HepG2 (cell line): Measurements from ENCODE around the gene KLF13. TPM values are rescaled to one million over a fixed set of nuclear protein-coding genes. Genes with fewer than 3 reads are reported as not detected.
A peak's percentile ranks its signal among the peaks of the same experiment; 100 is the strongest.

Experiments
- ATAC-seq: fragments of 200-7000 bp; cut with Tn5 transposase; 3 replicates; pipeline ENCODE4 v1.9.1; 2020; ENCODE audit warnings: mild to moderate bottlenecking, moderate library complexity
- BruUV-seq: library from RNA; stranded (reverse); fragments of 400-500 nt; replicated peaks from 2 replicates; lab custom pipeline; 2021; lab: Mats Ljungman, UMichigan
- CTCF ChIA-PET: fragments of 300-600 bp; formaldehyde crosslinking; extraction: SDS; loops from one replicate; lab custom pipeline; 2021; ENCODE audit warnings: low total read pairs, inconsistent platforms, low intra/inter-chr PET ratio; lab: Yijun Ruan, JAX
- POLR2A ChIA-PET: fragments of 350-600 bp; sonication (Branson Sonifier 250); formaldehyde crosslinking; loops from one replicate; lab custom pipeline; 2020; ENCODE audit warnings: antibody characterized with exemption, inconsistent platforms; lab: Yijun Ruan, JAX
- DNase-seq: peaks from one replicate; pipeline ENCODE4 v3.0.0-alpha.2; 2015; ENCODE audit warnings: low spot score
- FAIRE-seq: peaks from 3 replicates; lab custom pipeline; 2011; peaks lifted over from hg19 to GRCh38; lab: Jason Lieb, UNC
- H2AFZ ChIP-seq: one replicate; pipeline ENCODE4 v1.6.1; 2011; ENCODE audit warnings: low read length, inconsistent platforms
- H3K27ac ChIP-seq: fragments of 300-600 bp; 3 replicates; pipeline ENCODE4 v1.8.0; 2011; ENCODE audit warnings: mixed run types, mild to moderate bottlenecking, mixed read lengths, low read length, inconsistent platforms; ENCODE audit not compliant: insufficient read depth; ENCODE audit errors: extremely low read length
- H3K27me3 ChIP-seq, 2 experiments: fragments of 200-600 bp in 1 of 2; 2 replicates in 1 of 2; 3 replicates in 1 of 2; pipeline versions ENCODE4 v1.6.0 to v1.8.0; 2011; ENCODE audit warnings: low read length in 2 of 2, mild to moderate bottlenecking in 2 of 2, moderate library complexity in 2 of 2, inconsistent platforms in 1 of 2; ENCODE audit not compliant: insufficient read depth in 2 of 2, control insufficient read depth in 1 of 2
- H3K36me3 ChIP-seq, 2 experiments: fragments of 200-600 bp in 1 of 2; replicated peaks in 1 of 2; 2 replicates in 1 of 2; 3 replicates in 1 of 2; pipeline versions ENCODE4 v1.5.1 to v1.8.0; 2011; ENCODE audit warnings: low read length in 2 of 2, inconsistent platforms in 1 of 2; ENCODE audit not compliant: insufficient read depth in 2 of 2, control insufficient read depth in 1 of 2
- H3K4me1 ChIP-seq: 2 replicates; pipeline ENCODE4 v1.5.1; 2012; ENCODE audit warnings: low read length, inconsistent platforms; ENCODE audit not compliant: insufficient read depth
- H3K4me2 ChIP-seq: 2 replicates; pipeline ENCODE4 v1.6.0; 2011; ENCODE audit warnings: low read depth, low read length, inconsistent platforms
- H3K4me3 ChIP-seq, 3 experiments: fragments of 200-600 bp in 1 of 3; sonication (generic), shearing (Covaris generic) in 1 of 3; replicated peaks in 1 of 3; 2 replicates each; pipeline ENCODE4 v1.5.1; 2011 to 2016; ENCODE audit warnings: low read length in 3 of 3, inconsistent platforms in 2 of 3, low read depth in 2 of 3, mild to moderate bottlenecking in 2 of 3, control low read depth in 1 of 3, mixed read lengths in 1 of 3; ENCODE audit not compliant: insufficient read depth in 1 of 3
- H3K79me2 ChIP-seq: one replicate; pipeline ENCODE4 v1.6.1; 2011; ENCODE audit warnings: low read length, inconsistent platforms; ENCODE audit not compliant: insufficient read depth
- H3K9ac ChIP-seq: 2 replicates; pipeline ENCODE4 v1.6.0; 2011; ENCODE audit warnings: mild to moderate bottlenecking, low read depth, low read length, inconsistent platforms; ENCODE audit not compliant: insufficient read depth
- H3K9me3 ChIP-seq: 2 replicates; pipeline ENCODE4 v1.5.1; 2012; ENCODE audit warnings: mild to moderate bottlenecking, low read length
- H4K20me1 ChIP-seq: 2 replicates; pipeline ENCODE4 v1.6.0; 2011; ENCODE audit warnings: inconsistent platforms, mild to moderate bottlenecking, low read length, moderate library complexity; ENCODE audit not compliant: insufficient read depth
- FOXK1 ChIP-seq: sonication (generic); formaldehyde crosslinking; IDR thresholded peaks from 2 replicates; pipeline ENCODE4 v1.4.0; 2020; ENCODE audit warnings: low read depth, missing genetic modification reagents, borderline replicate concordance
- GZF1 ChIP-seq: sonication (generic); formaldehyde crosslinking; IDR thresholded peaks from 2 replicates; pipeline ENCODE4 v1.5.1; 2020; ENCODE audit warnings: mild to moderate bottlenecking, missing genetic modification reagents
- HMG20A ChIP-seq: IDR thresholded peaks from 2 replicates; pipeline ENCODE4 v1.6.1; 2016; ENCODE audit warnings: borderline replicate concordance
- KMT2A ChIP-seq: sonication (generic); formaldehyde crosslinking; IDR thresholded peaks from 2 replicates; pipeline ENCODE4 v1.4.0; 2020; ENCODE audit warnings: missing genetic modification reagents
- NCOR1 ChIP-seq: fragments of 200-600 bp; sonication (generic); IDR thresholded peaks from 2 replicates; pipeline ENCODE4 v1.7.0; 2017; ENCODE audit warnings: antibody characterized with exemption, low read length, borderline replicate concordance
- REL ChIP-seq: sonication (generic); formaldehyde crosslinking; conservative IDR thresholded peaks from 2 replicates; pipeline ENCODE4 v1.8.0; 2022; ENCODE audit warnings: mild to moderate bottlenecking, missing genetic modification reagents, moderate library complexity
- SAP130 ChIP-seq: IDR thresholded peaks from 2 replicates; pipeline ENCODE4 v1.6.1; 2016; ENCODE audit warnings: low read depth
- SPEN ChIP-seq: sonication (generic); formaldehyde crosslinking; IDR thresholded peaks from 2 replicates; pipeline ENCODE4 v1.5.1; 2020; ENCODE audit warnings: low read depth, mild to moderate bottlenecking, missing genetic modification reagents
- U2AF2 ChIP-seq: fragments of 200-400 bp; formaldehyde crosslinking; IDR thresholded peaks from 2 replicates; pipeline ENCODE4 v1.6.1; 2017; ENCODE audit warnings: low read depth, mild to moderate bottlenecking, low read length
- ZNF281 ChIP-seq: sonication (generic); formaldehyde crosslinking; IDR thresholded peaks from 2 replicates; pipeline ENCODE4 v1.4.0; 2020; ENCODE audit warnings: missing genetic modification reagents, borderline replicate concordance
- ZNF383 ChIP-seq: sonication (generic); formaldehyde crosslinking; IDR thresholded peaks from 2 replicates; pipeline ENCODE4 v1.4.0; 2020; ENCODE audit warnings: missing genetic modification reagents, mild to moderate bottlenecking, borderline replicate concordance
- ZNF567 ChIP-seq: sonication (generic); formaldehyde crosslinking; IDR thresholded peaks from 2 replicates; pipeline ENCODE4 v1.8.1; 2023; ENCODE audit warnings: mild to moderate bottlenecking, missing genetic modification reagents, borderline replicate concordance
- ZNF660 ChIP-seq: sonication (generic); formaldehyde crosslinking; IDR thresholded peaks from 2 replicates; pipeline ENCODE4 v1.5.1; 2020; ENCODE audit warnings: mild to moderate bottlenecking, low read depth, missing genetic modification reagents, borderline replicate concordance
- WGBS: methylation state at CpG from one replicate; pipeline ENCODE4 v1.1.6; 2017; ENCODE audit warnings: low lambda C conversion rate; 5-methylcytosine and 5-hydroxymethylcytosine counted together
- in situ Hi-C: cut with HindIII; loops from 2 replicates; pipeline ENCODE4 v1.10.0; 2017; ENCODE audit warnings: low pct_unique_long_range_greater_than_20kb; ENCODE audit not compliant: extremely low pct_ligation_motif_present
- intact Hi-C: fragments of 100-400 bp; cut with micrococcal nuclease; formaldehyde crosslinking; loops from one replicate; pipeline ENCODE4 v1.10.0; 2022; ENCODE audit not compliant: unreplicated experiment
- polyA plus RNA-seq, 8 experiments: library from polyadenylated mRNA; depleted of rRNA in 3 of 8; stranded (reverse) in 7 of 8; unstranded in 1 of 8; fragments of >200 nt; fragmentation: Illumina TruSeq in 4 of 8; extraction: Trizol in 4 of 8; gene quantifications; 2 replicates each; pipeline versions ENCODE4 v1.2.1 to v1.2.3, GENCODE V29; 2011 to 2016; ENCODE audit warnings: low read depth in 4 of 8, missing spikeins in 1 of 8, mixed read lengths in 1 of 8; ENCODE audit not compliant: insufficient read depth in 1 of 8
- total RNA-seq, 5 experiments: library from RNA; depleted of rRNA; stranded (reverse); fragments of >200 nt; fragmentation: Illumina TruSeq; extraction: Trizol; gene quantifications; 2 replicates each; pipeline ENCODE4 v1.2.3, GENCODE V29; 2016; ENCODE audit warnings: low read depth in 1 of 5
- TF ChIP-seq, protein P1 (sequence below): sonication (generic); formaldehyde crosslinking; IDR thresholded peaks from 2 replicates; pipeline ENCODE4 v1.4.0; 2020; ENCODE audit warnings: missing genetic modification reagents, borderline replicate concordance
- TF ChIP-seq, protein P2 (sequence below): sonication (generic); formaldehyde crosslinking; IDR thresholded peaks from 2 replicates; pipeline ENCODE4 v1.5.1; 2020; ENCODE audit warnings: mild to moderate bottlenecking, missing genetic modification reagents, borderline replicate concordance
- TF ChIP-seq, protein P3 (sequence below): IDR thresholded peaks from 2 replicates; pipeline ENCODE4 v1.6.1; 2018; ENCODE audit warnings: missing genetic modification reagents, mild to moderate bottlenecking, missing compliant biosample characterization

Gene KLF13
- total and polyA plus RNA-seq, 2 of the 13 experiments (the other 11 are each of a cell fraction or from before 2014, with no cell fraction given) = 16.8 to 25.1 TPM

- TF ChIP-seq ZNF281 (CRISPR knock-in tag) (peak; percentile 39; the same call in 1 of the 2 replicates), REL (CRISPR knock-in tag) (no peak), HMG20A (CRISPR knock-in tag) (no peak), NCOR1 (peak; percentile 37; the same call in 1 of the 2 replicates), SPEN (CRISPR knock-in tag) (0 out of 2 replicates have a peak, but pooled peaks have one; percentile 21)
- TF ChIP-seq, protein P1, sequence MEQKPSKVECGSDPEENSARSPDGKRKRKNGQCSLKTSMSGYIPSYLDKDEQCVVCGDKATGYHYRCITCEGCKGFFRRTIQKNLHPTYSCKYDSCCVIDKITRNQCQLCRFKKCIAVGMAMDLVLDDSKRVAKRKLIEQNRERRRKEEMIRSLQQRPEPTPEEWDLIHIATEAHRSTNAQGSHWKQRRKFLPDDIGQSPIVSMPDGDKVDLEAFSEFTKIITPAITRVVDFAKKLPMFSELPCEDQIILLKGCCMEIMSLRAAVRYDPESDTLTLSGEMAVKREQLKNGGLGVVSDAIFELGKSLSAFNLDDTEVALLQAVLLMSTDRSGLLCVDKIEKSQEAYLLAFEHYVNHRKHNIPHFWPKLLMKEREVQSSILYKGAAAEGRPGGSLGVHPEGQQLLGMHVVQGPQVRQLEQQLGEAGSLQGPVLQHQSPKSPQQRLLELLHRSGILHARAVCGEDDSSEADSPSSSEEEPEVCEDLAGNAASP (CRISPR knock-in tag) = peak; percentile 45; the same call in 1 of the 2 replicates
These were observed 2.5 kb downstream of the KLF13 start (continued) for GRCh38 chr15:31328969-31329639.

GRCh38 chr15:31329640-31330010, 3.0 kb downstream of the KLF13 start:
- no peaks in the 10 kb centered on the region for H3K9me3 ChIP-seq
- H2AFZ ChIP-seq = no peak overlapping the region
- ATAC-seq (no peak), FAIRE-seq (no peak), DNase-seq (no peak)
- BruUV-seq = no TSS peak
- intact Hi-C loops = loop anchor here (10.0 kb wide), 2 partner anchors 55 to 105 kb away; no protein-coding TSS in a partner anchor
- WGBS = 79% methylated on average over 12 of the region's 15 CpGs
- H3K27ac ChIP-seq = no peak overlapping the region
- peaks cover 27% of the 10 kb centered on the region for H4K20me1 ChIP-seq
- no peak overlapping the region for H3K9ac ChIP-seq
- in situ Hi-C loops = no loop called here
- no peaks in the 10 kb centered on the region; a peak in 1 of 5 replicates for H3K27me3 ChIP-seq
- H3K4me1 ChIP-seq = peaks cover 47% of the 10 kb centered on the region
- ChIA-PET POLR2A (interaction anchor here (0.9 to 1.1 kb wide), 2 partner anchors 25 to 115 kb away, joined by 3 to 4 read pairs; no protein-coding TSS in a partner anchor), CTCF (no interaction called here)
- peak overlapping the region; percentile 84 for H3K4me2 ChIP-seq
- H3K36me3 ChIP-seq = no peaks in the 10 kb centered on the region
- H3K79me2 ChIP-seq = peaks cover 59% of the 10 kb centered on the region
- H3K4me3 ChIP-seq = peak overlapping the region in 2 of 3 experiments; percentile 75 to 89; a peak in 2 of 6 replicates
- TF ChIP-seq ZNF383 (CRISPR knock-in tag) (no peak), ZNF567 (CRISPR knock-in tag) (no peak), U2AF2 (no peak), FOXK1 (CRISPR knock-in tag) (no peak), SAP130 (CRISPR knock-in tag) (no peak), ZNF660 (CRISPR knock-in tag) (no peak), GZF1 (CRISPR knock-in tag) (no peak), KMT2A (CRISPR knock-in tag) (no peak)
- TF ChIP-seq, protein P2, sequence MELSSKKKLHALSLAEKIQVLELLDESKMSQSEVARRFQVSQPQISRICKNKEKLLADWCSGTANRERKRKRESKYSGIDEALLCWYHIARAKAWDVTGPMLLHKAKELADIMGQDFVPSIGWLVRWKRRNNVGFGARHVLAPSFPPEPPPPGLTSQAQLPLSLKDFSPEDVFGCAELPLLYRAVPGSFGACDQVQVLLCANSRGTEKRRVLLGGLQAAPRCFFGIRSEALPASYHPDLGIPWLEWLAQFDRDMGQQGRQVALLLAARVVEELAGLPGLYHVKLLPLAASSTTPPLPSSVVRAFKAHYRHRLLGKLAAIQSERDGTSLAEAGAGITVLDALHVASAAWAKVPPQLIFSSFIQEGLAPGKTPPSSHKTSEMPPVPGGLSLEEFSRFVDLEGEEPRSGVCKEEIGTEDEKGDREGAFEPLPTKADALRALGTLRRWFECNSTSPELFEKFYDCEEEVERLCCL (CRISPR knock-in tag) = no peak
- TF ChIP-seq, protein P3, sequence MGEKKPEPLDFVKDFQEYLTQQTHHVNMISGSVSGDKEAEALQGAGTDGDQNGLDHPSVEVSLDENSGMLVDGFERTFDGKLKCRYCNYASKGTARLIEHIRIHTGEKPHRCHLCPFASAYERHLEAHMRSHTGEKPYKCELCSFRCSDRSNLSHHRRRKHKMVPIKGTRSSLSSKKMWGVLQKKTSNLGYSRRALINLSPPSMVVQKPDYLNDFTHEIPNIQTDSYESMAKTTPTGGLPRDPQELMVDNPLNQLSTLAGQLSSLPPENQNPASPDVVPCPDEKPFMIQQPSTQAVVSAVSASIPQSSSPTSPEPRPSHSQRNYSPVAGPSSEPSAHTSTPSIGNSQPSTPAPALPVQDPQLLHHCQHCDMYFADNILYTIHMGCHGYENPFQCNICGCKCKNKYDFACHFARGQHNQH = no peak
